Activated CD4-positive, alpha-beta T cell treated with anti-CD3 and anti-CD28 coated beads, Interleukin-2, Interleukin-6, amounts not matched to agents 100 ng/mL and 50 ng/mL, durations not matched to agents 16 hours and 8 hours (primary cell): ENCODE results near the gene LST1.

ENCODE experiments used
- DNase-seq: peaks from one replicate; pipeline ENCODE4 v3.0.0-alpha.2; 2020

The LST1 gene

DNA sequence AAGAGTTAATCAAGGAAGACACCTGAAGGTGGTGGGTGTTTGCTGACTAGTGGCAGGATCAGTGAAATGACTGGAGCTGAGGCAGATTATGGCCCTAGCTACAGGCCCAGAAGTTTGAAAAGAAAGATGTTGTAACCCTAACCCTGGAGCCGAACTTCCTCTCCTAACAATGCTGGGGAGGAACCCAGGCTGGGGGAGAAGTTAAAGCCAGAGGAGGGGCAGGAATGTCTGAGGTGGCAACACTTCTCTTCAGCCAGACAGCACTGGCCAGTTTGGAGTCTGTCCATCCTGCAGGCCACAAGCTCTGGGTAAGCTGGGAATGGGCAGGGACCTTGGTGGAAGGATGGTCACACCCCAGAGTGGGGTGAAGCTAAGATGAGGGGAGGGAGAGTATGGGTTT lies at the start of gene LST1:
Gene LST1, plus strand, starts transcription at position 270 of the 400 bp plus-strand sequence. CDS start 1,023 bp downstream, outside the sequence.
- DNase-seq, result no peak

DNA sequence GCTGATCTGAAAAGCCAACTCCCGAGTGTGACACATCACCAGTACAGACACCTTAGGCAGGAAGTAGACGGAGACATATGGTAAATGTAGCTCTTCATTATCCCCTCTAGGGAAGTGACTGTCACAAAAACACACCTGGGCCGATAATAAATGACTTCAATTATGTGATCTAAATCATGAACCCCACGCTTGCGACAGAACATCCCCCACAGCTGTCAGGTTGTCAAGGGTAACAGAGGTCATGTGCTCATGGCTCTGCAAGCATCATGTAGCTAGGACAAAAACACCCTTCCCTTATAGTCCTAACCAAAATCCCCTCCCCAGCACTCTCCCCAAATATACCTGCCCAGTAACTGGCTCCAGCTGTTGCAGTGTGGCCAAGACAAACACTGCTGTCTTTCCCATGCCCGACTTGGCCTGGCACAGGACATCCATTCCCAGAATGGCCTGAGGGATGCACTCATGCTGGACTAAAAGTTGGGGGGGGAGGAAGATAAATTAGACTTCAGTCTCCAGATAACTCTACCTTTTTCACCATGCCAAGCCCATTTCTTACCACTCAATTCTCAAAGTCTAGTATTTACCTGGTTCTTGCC lies 47.2 kb upstream of the LST1 start:
- DNase-seq, result no peak

DNA sequence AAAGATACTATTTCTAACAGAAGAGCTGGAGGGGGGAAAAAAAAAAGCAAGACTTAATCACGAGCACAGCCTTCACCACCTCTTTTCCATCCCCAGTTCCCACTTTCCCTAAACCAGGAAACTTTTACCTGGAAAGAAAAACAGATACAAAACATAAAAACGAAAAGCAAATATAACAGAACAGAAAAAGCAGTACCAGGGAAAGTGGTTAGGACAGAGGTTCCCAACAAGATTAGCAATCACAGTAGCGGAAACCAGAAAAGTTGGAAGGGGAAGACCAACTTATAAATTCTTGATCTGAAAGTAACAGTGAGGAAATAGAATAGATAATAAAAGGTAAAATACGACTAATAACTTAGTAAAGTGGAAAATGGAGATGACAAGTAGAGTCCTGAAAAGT lies 45.4 kb upstream of the LST1 start:
- no peak for DNase-seq

DNA sequence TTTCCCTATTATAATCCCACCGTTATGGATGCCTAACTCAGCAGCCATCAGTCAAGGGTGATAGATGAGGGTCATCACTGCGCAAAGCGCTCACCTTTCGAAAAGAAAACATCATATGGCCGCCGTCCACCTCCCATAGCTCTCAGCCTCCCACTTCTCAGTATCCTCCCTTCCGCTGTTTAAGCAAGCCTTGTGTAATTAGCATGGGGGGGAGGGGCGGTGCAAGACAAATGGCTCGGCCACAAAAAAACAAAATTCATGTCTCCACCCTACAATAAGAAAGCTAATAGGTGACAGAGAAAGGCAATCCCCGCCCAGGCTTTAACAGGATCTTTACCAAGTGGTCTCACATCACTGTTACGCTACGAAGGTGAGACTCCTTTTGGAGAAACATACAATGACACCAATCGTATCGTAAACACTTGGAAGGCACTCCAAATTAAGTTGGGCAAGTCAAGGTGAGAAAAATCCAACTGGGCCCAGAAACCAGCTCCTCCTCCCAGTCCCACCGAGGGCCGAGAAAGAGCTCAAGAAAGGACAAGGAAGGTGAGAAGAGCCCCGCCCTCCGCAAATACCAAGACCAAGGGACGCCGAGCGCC lies 44.9 kb upstream of the LST1 start:
- DNase-seq, result peak; percentile 77

DNA sequence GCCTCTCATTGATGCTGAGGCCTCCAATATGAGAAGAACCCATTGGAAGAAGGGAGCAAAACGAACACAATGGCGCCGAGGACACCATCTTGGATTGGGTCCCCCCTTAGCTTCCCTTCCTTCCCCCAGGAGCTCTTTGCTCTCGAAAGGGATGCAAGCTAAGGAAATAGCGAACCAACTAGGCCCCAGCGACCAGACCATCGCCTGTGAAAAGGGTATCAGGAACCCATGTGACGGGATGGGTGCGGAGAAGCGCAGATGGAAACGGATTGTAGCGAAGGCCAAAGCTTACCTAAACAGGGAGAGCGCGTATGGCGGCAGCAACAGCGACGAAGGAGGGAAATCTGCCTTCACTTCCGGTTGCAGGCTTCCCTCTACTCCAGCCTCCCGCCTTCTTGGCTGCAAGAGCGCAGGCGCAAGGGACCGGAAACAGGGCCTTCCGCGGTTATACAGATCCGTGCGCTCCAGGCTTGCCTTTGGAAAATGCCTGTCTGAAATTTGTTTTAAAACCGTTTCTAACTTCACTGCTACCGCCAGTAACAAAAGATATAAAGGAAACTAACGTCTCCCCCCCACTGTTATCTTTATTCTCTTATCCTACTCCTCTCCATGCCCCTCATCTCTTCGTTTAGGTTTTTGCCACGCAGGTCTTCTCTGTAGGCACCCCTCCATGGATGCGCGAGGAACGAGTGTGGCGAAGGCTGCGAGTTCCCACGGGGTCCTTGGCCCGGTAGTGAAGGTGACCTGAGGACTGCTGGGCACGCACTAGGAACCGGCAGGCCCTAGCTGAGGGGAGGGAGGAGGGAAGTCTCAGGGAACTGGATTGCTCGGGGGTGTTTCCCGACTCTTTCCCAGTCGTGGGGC lies 44.2 kb upstream of the LST1 start, which contains the start of gene DDX39B:
Gene DDX39B, minus strand, starts transcription at position 346 of the 864 bp plus-strand sequence. CDS start 1,471 bp downstream, outside the sequence.
- peak; percentile 97 for DNase-seq

DNA sequence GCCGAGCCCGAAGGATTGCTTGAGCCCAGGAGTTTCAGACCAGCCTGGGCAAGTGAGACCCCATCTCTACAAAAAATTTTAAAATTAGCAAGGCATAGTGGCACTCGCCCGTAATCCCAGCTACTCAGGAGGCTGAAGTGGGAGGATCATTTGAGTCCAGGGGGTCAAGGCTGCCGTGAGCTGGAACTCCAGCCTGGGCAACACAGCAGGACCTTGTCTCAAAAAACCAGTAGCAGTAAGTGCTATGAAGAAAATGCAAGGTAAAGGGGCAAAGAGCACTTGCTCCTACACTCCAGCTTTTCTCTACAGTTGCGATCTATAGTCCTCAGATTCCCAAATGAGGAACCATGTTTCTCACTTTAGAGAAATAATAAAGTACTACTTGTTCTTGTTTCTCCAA lies 42.4 kb upstream of the LST1 start:
- no peak for DNase-seq

DNA sequence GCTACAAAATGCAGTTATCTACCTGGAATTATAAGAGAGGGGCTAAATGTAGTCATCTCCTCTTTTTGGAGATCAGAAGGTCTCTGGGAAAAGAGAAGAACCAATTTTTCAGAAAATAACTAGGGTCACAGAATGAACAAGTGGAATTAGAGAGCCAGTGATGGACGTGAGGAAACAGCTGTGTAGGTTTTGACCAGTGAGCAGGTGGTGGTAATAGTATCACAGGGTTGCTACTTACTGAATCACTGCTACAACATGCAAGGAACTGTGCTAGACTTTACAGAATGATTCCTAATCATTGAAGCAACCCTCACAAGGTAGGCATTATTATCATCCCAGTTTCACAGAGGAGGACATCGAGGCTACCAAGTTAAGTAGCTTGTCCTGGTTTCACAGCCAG lies 41.4 kb upstream of the LST1 start:
- DNase-seq, result no peak

DNA sequence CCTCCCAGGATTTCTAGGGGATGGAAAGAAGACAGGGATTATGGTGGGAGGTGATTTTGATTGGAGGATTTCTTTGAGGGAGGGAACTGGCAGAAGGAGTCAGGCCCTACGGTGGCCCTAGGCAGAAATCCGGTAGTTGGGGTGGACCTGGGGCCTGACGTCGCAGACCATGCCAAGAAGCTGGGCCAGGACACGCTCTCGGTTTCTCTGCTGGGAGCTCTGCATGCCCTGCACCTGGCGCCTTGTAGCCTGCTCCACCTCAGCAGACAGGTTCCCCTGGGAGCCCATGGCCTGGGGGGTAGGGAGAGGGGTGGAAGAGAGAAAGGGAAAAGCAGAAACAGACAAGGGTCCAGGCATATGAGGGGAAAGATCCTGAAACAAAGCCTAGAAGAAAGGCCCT lies 40.8 kb upstream of the LST1 start:
- no peak for DNase-seq

DNA sequence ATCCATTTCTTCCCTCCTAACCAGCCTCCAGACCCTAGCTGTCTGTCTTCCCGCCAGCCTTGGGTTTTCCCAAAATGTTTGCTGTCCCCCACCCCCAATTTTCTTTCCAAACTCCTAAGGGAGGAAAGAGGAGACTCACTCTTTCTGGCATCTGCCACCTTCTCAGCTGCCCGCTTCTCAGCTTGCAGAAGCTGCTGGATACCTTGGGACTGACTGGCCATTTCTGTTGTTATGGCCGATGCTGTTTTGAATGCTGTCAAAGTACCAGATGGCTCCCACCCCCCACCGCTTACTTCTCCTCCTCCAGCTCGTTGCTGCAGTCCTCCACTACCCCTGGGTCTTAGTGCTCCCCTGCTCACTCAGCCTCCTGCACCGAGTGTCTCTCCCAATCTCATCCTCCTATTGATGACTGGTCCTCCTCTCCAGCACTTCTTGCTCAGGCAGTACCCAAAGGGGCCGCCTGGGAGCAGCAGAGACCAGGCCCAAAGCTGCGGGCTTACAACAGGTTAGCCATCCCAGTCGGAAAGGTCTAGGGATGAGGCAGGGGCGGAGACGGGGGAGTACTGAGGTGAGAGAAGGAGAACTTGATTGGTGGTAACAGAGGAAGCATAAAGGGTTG lies 39.6 kb upstream of the LST1 start, which contains the start of gene ATP6V1G2:
Gene ATP6V1G2, minus strand, starts transcription at position 270 of the 619 bp plus-strand sequence. Its CDS starts 49 bp downstream, at position 221.
- DNase-seq, result peak; percentile 95

DNA sequence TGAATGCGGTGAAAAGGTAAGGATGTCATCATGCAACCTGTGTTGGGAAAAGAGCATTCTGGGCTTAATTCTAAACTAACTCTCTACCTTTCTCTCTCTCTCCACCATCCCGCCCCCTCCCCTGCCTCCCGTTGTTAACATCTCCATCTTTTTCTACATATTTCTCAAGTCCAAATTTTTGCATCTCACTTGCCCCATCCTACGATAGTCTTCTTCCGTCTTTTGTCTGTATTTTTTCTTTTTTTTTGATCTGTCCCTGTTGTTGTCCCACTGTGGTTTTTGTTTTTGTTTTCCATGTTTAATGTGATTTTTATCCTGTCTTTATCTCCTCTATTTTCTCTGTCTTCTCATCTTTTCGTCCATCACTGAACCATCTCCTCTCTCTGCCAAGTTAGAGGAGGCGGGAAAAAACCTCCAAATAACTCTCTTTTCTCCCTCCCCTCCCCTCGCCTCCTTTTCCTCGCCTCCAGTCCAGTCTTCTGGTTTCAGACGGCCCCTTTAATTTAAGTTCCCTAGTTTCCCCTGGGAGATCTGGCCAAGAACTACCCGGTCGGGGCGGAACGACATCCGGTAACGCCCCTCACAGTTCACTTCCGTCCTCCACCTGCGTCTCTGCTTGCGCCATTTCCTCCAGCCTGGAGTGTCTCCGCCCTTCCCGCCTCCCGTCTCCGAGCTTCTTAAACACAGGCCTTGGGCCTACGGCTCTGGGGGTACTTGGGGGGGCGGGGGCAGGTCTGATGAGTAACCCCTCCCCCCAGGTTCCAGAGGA lies 38.9 kb upstream of the LST1 start, which contains the start of gene NFKBIL1:
Gene NFKBIL1, plus strand, starts transcription at position 651 of the 769 bp plus-strand sequence. Its CDS starts 87 bp downstream, at position 738.
- peak; percentile 97 for DNase-seq

DNA sequence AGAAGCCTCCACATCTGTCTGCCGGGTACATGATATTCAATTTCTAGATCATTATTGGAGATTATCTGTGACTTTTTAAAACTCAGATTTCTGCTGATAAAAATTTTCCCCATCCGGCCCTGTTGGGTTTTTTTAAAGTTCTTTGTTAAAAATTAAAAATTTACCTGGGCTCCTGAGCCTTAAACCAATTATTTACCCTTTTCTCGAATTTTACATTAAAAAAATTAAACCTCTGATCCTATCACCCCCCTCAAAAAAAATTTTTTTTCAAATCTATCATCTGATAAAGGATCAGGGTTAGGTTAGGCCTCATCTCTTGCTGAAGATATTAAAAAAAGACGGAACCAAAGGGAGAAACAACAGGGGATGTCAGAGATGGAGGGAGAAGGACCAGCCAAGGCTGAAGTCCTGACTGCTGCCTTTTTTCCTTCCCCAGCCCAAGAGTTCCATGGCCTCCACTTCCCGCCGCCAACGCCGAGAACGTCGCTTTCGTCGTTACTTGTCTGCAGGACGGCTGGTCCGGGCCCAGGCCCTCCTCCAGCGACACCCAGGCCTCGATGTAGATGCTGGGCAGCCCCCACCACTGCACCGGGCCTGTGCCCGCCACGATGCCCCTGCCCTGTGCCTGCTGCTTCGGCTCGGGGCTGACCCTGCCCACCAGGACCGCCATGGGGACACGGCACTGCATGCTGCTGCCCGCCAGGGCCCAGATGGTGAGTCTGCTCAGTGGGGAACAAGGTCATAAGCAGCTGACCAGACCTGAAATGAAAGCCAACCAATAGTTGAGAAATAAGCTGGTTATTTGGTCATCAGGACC lies 38.1 kb upstream of the LST1 start:
- DNase-seq, result no peak

DNA sequence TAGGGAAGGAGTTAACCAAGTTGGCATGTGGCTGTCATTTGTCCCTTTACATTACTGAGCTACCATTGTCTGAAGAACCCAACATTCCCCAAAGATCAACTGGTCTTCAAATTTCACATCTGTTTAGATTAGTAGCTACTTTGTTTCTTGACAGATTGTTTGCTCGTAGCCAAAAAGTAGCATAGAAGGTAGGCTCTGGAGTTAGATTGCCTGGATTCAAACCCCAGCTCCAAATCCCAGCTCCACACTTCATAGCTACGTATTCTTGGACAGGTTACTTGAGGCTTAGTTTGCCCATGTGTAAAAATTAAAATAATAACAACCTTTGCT lies 37.6 kb upstream of the LST1 start:
- no peak for DNase-seq

DNA sequence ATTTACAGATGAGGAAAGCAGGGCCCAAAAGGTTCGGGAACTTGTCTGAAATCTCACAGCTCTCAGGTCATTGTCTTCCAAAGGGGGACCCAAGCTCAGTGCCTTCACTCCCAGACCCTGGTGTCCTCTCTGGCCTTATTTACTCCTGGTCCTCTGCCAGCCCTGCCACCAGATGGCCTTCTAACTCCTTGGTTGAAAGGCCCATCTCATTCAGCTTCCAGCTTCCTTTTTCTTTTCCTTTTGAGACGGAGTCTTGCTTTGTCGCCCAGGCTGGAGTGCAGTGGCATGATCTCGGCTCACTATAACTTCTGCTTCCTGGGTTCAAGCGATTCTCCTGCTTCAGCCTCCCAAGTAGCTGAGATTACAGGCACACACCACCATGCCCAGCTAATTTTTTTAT lies 34.7 kb upstream of the LST1 start:
- DNase-seq, result peak; percentile 81

DNA sequence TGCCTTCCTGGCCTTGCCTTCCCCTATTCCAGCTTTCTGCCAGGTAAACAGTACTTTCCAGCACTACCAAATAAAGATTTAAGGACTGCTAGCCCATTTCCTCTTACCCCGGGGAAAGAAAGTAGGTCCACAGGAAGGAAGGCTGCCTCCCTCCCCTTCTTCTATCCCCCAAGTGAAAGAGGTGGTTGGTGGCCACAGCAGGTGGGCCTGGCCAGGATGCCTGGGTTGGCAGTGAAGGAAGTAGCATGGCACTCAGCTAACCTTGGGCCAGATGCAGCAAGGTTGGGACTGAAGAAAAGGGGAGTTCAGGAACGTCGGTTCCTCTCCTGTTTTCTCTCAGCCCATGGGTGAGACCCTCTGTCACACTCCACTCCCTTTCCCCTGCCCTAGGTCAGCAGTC lies 29.8 kb upstream of the LST1 start:
- no peak for DNase-seq

DNA sequence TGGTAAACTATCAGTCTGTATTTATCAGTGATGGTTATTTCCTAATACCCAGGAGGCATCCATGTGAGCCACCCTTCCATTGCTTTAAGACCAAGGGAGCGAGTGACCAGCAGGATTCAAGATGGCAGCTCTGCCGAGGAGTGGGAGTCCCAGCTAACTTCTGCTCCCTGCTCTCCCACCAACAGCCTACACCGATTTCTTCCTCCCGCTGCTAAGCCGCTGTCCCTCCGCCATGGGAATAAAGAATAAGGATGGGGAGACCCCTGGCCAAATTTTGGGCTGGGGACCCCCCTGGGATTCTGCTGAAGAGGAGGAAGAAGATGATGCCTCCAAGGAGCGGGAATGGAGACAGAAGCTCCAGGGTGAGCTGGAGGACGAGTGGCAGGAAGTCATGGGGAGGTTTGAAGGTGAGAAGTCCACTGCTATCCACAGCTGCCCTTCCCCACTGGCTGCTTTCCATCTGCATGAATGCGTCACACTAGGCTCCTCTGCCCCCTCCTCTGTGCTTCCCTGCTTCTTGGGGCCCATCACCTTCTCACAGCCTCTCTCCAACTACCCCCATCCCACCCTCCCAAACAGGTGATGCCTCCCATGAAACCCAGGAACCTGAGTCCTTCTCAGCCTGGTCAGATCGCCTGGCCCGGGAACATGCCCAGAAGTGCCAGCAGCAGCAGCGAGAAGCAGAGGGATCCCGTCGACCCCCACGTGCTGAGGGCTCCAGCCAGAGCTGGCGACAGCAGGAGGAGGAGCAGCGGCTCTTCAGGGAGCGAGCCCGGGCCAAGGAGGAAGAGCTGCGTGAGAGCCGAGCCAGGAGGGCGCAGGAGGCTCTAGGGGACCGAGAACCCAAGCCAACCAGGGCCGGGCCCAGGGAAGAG lies 28.4 kb upstream of the LST1 start:
- DNase-seq, result no peak

DNA sequence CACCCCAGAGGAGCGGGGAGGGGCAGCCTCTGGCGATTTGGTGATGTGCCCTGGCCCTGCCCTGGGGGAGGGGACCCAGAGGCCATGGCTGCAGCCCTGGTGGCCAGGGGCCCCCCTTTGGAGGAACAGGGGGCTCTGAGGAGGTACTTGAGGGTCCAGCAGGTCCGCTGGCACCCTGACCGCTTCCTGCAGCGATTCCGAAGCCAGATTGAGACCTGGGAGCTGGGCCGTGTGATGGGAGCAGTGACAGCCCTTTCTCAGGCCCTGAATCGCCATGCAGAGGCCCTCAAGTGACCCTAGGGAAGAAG lies 27.8 kb upstream of the LST1 start:
- no peak for DNase-seq

DNA sequence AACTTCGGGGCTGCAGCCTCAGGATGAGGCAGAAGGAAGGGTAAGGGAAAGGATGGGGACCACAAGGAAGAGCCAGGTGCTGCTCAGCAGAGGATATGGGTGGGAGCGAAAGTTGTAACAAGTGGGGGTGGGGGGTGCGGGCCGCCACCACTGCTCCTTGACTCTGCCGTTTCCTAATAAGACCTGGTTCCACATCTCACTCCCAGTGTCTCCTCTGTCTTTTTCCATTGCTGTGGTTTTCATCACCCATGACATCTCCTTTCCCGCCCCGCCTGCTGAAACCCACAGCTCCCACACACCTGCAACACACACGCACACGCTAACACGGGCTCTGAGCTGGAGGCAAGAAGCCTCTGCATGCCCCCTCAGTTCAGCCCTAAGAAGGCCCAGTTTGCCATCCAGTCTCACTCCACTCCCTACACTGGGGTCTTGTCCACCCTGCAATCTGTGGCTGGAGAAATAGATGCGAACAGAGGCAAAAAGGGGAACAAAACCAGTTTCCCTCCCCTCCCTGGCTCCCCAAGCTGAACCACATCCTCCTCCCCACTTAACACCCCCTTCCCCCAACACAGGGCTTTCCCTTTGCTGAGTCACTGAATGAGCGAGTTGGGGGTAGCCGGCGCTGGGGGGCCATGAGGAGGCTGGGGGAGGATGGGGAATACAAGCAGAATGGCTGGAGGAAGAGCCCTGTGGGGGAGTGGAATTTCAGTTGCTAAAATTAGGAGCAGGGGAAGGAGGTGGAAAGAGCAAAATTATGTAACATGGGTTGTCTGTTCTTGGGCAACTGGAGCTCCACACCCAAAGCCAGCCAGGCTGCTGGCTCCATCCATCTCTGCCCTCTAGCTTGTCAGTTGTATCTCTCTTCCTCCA lies 27.2 kb upstream of the LST1 start:
- peak; percentile 80 for DNase-seq

DNA sequence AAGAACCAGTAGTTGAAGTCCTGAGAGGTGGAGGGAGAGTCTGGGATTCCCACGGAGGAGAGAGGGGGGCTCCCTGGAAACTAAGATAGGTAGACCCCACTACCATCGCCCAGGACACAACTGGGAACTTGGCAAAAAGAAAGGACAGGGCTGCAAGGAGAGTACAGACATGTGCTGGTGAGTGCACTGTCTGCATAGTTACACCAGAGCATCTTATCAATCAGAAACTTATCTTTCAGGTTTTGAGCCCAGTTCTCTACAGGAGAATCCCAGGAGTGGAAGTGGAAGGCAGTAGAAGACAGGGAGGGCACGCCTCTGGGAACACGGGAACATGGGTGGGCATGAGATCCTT lies 26.5 kb upstream of the LST1 start:
- DNase-seq, result no peak

DNA sequence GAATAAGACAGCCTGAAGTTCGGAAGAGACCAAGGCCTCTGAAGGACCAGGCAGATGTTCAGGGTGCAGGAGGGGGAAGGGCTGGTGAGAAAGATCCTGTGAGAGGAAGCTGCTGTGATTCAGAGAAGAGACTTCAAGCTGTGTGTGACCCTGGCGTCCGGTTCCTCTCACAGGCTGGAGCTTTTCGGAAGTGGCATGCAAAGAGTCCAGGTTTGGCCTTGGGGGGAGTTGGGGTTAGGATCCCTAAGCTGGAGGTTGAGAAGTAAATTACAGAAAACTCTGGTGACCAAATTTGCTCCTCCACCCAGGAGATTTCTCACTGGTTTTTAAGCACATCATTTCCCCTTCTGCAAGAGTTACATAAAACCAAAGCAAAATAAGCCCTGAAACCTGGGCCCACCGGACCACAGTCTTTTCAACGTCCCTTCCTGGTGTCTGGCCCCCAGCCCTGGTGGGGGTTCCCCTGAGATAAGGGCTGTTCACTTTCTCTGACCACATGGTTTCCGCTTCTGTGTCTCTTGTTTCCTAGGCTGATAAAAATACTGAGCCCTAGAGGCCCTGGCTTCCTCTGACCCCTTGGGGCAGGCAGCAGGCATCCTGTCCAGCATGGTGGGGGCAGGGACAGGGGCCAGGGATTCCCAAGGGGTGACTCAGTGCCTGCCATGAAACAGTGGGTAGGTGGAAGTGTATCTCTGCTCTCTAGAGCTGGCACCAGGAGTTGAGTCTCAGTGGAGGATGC lies 25.9 kb upstream of the LST1 start:
- DNase-seq, result peak; percentile 88
